Left ventricle myocardium superior (tissue), 1 donor: ENCODE results near the gene TTLL6. TPM values are rescaled to one million over a fixed set of nuclear protein-coding genes. Genes with fewer than 3 reads are reported as not detected.

Experiments used
- ATAC-seq: fragments of 200-7000 bp; cut with Tn5 transposase; one replicate; pipeline ENCODE4 v1.9.1; 2020; ENCODE audit warnings: mild to moderate bottlenecking, moderate library complexity
- DNase-seq: peaks from one replicate; pipeline ENCODE4 v3.0.0-alpha.2; 2020
- intact Hi-C: fragments of 100-400 bp; cut with micrococcal nuclease; formaldehyde crosslinking; loops from one replicate; pipeline ENCODE4 v1.11.0; 2022
- total RNA-seq: library from RNA; stranded (reverse); fragmentation: NEBNext Ultra II Directional; extraction: Animal tissue kit (Norgen Biotek cat#: 25700); gene quantifications from one replicate; pipeline ENCODE4 v1.2.1, GENCODE V29; 2021
- donor health status: DM: no; HTN: yes; CAD: no; lungs with severe emphysema.

Gene TTLL6
- total RNA-seq, 1 donor from 2014 or later: not detected

DNA sequence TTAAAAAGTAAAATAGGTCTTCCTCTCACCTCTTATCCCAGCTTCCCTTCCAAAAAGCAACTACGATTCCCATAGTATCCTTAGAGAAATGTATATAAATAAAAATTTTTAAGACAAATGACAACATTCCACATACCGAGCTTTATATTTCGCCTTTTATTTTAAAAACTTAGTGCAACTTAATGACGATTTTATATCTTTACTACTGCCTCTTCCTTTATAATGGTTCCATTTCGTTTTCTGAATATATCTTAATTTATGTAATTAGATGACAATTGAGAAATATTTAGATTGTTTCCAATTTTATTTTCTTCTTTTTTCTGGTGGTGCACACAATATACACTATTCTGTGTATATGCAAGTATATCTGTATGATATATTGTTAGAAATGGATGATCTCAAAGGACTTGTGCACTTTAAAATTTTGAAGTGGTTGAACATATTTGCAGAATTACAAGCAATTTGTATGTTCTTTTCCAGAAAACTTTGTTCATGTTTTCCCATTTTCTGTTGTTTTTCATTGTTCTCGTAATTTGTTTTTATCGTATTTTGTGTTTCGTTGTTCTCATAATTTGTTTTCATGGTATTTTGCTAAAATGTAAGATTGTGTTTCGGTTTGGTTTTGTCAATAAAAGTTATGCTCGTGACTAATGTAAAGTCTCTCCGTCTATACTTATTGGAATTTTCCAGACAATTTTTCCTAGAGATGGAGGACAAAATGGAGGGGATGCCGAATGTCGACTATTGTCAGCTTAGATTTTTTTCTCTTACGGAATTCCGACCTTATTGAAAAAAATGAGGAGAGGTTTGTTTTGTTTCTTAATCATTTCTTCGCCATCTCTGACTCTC is 68.1 kb downstream of the TTLL6 start:
- ATAC-seq (no peak), DNase-seq (no peak)
- intact Hi-C loops: no loop called here

- intact Hi-C loops: no loop called here
- ATAC-seq (no peak), DNase-seq (no peak)
Observed at GRCh38 chr17:48747445-48748363, 69.3 kb downstream of the TTLL6 start.

DNA sequence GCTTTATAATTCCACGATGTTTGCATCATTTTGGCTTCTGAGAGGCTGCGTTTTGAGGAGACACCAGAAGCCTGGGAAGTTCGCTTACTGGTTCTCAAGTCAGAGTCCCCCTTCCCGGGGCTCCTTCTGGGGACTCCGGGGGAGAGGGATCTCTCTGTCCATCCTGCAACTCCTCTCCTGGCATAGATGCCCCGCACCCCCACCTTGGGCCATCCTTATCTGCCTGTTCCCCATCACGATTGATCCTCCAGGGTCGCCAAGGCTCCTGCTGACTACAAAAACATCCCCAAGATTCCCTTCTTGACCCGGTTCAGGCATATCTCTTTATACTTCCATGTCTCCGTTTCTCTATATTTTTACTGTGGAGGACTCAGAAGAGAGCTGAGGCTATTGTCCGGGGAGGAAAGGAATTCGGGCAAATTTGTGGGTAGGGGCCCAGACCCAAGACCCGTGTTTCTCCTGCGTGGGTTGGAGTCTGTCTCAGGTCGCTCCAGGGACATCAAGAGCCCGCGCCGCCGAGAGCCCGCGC is 70.0 kb downstream of the TTLL6 start:
- intact Hi-C loops: no loop called here
- ATAC-seq (no peak), DNase-seq (no peak)

- no peak for DNase-seq
- intact Hi-C loops: no loop called here
- ATAC-seq: no peak
Observed at GRCh38 chr17:48745381-48746275, 71.4 kb downstream of the TTLL6 start.

DNA sequence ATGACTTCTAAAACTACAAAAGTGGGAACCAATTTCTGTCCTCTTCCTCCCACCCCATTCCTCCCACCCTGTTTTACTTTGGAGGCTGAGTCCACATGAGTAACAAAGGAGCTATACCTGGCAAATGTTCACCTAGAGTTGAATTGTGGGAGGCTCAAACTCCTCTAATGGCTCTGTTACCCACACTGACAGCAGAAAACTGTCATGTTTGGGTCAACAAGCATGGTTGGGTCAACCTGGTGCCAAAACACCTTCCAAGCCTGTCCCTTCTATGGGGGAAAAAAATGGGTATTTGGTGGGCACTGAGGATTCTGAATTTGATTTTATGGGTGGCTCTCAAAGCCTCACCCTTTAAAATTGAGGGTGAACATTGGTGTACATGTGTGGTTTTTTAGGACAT is 76.5 kb downstream of the TTLL6 start:
- no peak for ATAC-seq

DNA sequence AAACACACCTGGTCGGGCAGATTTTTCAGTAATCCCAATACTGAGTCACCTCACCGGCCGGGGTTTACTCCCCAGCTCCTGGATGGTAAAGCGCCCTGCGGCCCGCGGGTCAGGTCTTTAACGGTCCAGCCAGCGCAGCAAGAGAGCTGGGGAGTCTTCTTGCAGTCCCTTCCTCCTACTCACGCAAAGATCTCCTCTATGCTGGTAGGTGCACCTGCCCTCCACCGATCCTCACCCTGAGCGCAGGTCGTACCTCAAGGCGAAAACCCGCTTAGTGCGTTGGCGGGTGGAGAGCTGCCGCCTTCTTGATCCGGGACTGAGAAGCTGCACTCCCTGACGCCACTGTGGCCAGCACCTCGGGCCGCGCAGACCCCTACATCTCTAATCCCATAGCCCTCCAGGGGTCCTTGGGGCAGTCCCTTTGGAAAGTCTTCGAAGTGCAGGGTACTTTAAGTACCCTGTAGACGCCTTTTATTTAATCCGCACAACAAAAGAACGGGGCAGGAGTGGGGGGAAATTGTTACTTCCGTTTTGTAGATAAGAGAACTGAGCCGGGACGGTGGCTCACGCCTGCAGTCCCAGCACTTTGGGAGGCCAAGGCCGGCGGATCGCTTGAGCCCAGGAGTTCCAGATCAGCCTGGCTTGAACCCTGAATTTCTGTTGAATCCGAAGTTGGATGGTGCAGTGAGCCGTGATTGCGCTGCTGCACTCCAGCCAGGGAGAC is 78.1 kb downstream of the TTLL6 start:
- DNase-seq (no peak), ATAC-seq (no peak)
- intact Hi-C loops: no loop called here

More for the DNA sequence above, 76.5 kb downstream of the TTLL6 start:
- intact Hi-C loops: no loop called here
- DNase-seq: no peak

DNA sequence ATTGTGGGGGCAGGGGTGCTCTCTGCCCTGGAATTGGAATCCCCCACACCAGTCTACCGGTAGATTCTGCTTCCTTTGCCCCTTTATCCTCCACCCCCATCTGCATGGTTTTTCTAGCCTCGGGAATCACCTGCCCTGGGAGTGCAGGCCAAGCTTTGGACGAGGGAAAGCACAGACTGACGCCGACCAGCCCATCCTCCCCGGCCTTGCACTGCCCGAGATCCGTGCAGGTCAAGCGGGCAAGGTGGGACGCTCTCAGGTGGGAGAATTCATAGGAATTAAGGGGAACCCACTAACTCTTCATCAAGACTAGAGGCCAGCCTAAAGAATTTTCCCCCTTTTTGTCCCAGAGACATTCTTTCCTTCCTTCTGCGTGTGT is 78.6 kb downstream of the TTLL6 start:
- DNase-seq: no peak
- no peak for ATAC-seq
- intact Hi-C loops: no loop called here

DNA sequence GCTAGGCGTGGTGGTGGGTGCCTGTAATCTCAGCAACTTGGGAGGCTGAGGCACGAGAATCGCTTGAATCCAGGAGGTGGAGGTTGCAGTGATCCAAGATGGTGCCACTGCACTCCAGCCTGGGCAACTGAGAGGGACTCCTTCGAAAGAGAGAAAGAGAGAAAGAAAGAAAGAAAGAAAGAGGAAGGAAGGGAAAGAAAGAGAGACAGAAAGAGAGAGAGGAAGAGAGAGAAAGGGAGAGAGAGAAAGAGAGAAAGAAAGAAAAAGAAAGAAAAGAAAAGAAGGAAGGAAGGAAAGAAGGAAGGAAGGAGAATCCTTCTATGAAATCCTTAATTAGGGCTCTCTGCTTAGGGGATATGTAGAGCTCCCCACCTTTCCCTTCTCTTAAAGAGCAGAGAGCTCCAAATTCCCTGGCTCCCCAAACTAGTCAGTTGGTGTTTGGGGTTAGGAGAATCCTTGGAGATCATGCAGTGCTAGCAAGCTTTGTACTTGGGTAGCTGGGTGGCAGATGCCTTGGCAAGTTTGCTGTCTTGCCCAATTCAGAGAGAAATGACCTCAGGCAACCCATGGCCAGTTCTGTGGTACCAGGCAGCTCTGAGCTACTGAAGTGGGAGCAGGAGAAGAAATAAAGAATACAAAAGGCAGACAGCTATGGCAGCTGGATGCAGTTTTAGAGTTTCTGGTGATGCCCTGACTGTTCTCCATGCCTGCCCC is 79.5 kb downstream of the TTLL6 start:
- ATAC-seq (no peak), DNase-seq (no peak)
- intact Hi-C loops: no loop called here

- DNase-seq: no peak
- intact Hi-C loops: no loop called here
- ATAC-seq: no peak
Observed at GRCh38 chr17:48735062-48735351, 82.0 kb downstream of the TTLL6 start.

DNA sequence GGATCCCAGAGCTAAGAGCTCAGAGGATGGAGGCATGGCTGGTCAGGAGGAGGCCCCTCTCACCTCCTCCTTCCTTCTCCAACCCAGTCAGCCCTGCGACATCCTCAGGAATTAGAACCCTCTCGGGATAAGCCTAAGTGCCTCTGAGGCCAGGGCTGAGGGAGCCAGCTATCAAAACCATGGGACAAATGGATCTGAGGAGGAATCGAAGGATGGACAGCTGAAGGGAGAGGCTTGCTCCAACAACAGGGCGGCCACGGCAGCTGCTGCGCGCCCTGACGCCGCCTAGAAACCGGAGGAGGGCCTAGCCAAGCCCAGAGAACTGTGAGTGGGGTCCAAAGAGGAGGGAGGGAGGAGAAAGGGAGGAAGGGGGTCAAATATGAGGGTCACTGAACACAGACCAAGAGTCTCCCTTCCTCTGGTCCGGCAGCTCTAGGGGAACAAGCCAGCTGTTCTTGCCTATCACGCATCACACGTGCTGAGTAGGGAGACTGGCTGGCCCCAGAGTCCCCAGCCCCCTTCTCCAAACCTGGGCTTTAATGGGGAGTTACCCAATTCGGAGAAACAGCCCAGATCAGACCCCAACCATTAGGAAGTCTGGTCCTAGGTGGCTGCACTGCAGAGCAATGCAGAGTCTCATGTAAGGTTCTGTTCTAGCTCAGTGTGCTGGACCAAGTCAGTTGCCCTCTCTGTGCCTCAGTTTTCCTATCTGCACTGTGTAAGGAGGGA is 82.5 kb downstream of the TTLL6 start:
- ATAC-seq (no peak), DNase-seq (no peak)
- intact Hi-C loops: no loop called here

DNA sequence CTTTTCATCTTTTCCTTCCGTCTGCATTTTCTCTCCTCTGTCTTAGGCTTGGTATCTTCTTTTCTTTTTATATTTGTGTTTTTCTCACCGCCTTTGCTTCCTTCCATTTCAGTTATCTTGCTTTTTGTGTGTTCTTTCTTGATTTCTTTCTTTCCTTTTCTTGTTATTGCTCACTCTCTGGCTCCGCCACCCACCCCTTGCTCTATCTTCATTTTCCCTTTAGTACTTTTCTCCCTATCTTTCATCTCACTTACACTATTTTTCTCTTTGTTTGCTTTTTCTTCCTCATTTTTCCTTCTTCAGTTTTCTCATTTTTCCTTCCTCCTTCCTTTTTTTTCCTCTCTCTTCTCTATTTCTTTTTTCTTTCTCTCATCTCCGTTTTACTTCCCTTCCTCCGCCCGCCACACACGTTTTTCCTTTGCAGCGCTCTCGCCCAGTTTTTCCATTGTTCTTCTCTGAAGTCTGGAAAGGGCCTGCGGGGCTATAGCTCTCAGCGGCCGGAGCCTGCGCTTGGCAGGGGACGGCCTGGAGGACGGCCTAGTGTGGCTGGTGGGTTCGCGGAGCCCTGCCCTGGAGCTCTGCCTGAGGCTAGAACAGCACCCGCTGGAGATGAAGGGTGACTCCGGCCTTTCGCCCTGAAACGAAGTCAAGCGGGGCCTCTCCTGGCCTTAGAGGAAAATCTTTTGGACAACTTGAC is 83.2 kb downstream of the TTLL6 start:
- DNase-seq (no peak), ATAC-seq (no peak)
- intact Hi-C loops: no loop called here

DNA sequence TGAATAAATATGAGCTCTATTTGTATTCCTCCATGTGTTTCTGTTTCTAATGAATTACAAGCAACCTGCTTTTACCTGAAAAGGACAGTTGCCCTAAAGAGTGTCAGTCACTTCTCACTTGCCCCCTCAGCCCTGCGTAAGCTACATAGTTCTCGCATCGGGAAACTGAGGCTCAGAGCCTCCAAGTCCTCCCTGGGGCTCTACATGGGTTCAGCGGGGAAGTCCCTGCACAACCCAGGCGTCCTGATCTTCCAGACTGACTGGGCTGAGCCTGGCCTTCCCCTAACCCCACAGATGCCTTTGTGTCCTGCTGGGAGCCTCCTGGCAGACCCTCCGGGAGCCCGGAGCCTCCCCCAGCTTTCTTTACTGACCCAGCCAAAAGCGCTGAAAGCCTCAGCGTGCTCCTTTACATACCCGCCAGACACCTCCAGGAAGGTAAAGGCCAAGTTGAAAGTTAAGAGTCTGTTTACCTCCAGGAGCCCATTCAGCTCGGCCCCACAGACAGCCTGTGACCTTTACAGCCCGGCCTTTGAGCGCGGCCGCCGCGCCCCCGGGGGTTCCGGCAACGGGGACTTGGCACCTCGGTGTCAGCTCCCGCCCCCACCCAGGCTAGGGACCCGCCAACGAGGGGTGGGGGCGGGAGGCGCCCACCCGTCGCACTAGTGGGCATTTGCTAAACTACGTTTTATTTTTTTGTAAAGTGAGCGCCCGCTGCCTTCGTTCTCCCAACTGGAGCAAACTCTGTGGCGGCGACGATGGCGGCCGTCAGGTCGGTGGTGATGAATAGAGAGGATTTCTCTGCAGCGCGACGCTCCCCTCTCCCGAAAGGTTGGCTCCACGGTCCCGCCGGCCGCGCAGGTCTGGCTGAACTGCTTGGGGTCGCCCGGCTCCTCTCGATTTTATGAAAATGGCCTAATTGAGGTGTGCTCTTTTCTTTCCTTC is 84.1 kb downstream of the TTLL6 start:
- ATAC-seq (no peak), DNase-seq (no peak)
- intact Hi-C loops: no loop called here

DNA sequence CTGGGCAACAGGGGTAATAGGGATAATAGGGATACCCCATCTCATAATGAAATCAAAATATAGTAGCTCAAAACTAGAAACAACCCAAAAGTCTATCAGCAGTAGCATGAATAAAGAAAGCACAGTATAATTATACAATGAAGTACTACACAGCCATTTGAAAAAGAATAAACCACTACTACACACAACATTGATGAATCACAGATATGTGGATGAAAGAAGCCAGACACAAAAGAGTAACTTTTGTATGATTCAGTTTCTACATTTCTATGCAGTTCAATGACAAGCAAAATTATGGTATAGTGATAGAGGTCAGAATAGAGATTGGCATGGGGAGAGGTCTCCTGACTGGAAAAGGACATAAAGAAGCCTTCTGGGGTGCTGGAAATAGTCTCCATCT is 85.7 kb downstream of the TTLL6 start:
- ATAC-seq (no peak), DNase-seq (no peak)
- intact Hi-C loops: no loop called here

DNA sequence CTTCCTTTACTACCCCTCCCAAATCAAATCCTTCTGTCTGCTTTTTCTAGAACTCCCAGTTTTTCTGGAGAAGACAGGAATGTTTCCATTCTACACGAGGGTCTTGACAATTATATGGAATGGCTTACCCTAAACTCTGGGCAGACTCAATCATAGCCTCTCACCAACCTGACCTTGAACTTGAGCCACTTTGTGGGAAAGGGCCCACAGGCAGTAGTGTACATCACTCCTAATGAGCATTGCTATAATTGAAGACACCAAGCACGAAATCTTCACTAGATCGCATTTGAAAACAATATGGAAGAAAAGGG is 86.8 kb downstream of the TTLL6 start:
- no peak for DNase-seq
- intact Hi-C loops: no loop called here
- ATAC-seq: no peak

GRCh38 chr17:48729335-48730239 is 87.4 kb downstream of the TTLL6 start:
- intact Hi-C loops: loop anchor here (10.0 kb wide), 1 partner anchor 65 kb away; no protein-coding TSS in a partner anchor
- ATAC-seq (no peak), DNase-seq (no peak)
